Loucy (cell line): ENCODE data around the gene IL1R2.

Experiments used
- H2AFZ ChIP-seq: fragments of 200-600 bp; sonication (generic); 2 replicates; pipeline ENCODE4 v1.6.0; 2016; ENCODE audit warnings: antibody characterized with exemption, mild to moderate bottlenecking, low read length, moderate library complexity
- H3F3A ChIP-seq: fragments of 200-600 bp; 2 replicates; pipeline ENCODE4 v1.6.0; 2016; ENCODE audit warnings: antibody characterized with exemption, low read depth, mild to moderate bottlenecking
- H3K27me3 ChIP-seq: fragments of 200-600 bp; sonication (generic); 2 replicates; pipeline ENCODE4 v1.6.1; 2014; ENCODE audit warnings: low read length, mild to moderate bottlenecking; ENCODE audit not compliant: insufficient read depth, poor library complexity, severe bottlenecking
- H3K36me3 ChIP-seq: fragments of 200-600 bp; sonication (generic); 2 replicates; pipeline ENCODE4 v1.6.1; 2016; ENCODE audit warnings: low read length; ENCODE audit not compliant: insufficient read depth
- H3K4me1 ChIP-seq: fragments of 200-600 bp; sonication (generic); 2 replicates; pipeline ENCODE4 v1.5.1; 2014; ENCODE audit warnings: low read length, mild to moderate bottlenecking; ENCODE audit not compliant: insufficient read depth, poor library complexity, severe bottlenecking
- H3K4me2 ChIP-seq: fragments of 200-600 bp; sonication (generic); 2 replicates; pipeline ENCODE4 v1.6.0; 2014; ENCODE audit warnings: antibody characterized with exemption, low read length, low read depth, mild to moderate bottlenecking; ENCODE audit not compliant: poor library complexity, severe bottlenecking
- H3K4me3 ChIP-seq: fragments of 200-600 bp; sonication (generic); 2 replicates; pipeline ENCODE4 v1.5.1; 2014; ENCODE audit warnings: low read length, mild to moderate bottlenecking, mixed read lengths; ENCODE audit not compliant: poor library complexity, severe bottlenecking
- H3K79me2 ChIP-seq: fragments of 200-600 bp; sonication (generic); 2 replicates; pipeline ENCODE4 v1.6.1; 2014; ENCODE audit warnings: low read length; ENCODE audit not compliant: insufficient read depth
- H3K9ac ChIP-seq: fragments of 200-600 bp; sonication (generic); 2 replicates; pipeline ENCODE4 v1.6.0; 2014; ENCODE audit warnings: mild to moderate bottlenecking, low read depth, low read length, moderate library complexity; ENCODE audit not compliant: poor library complexity, severe bottlenecking
- H3K9me2 ChIP-seq: fragments of 200-600 bp; sonication (generic); replicated peaks from 2 replicates; pipeline ENCODE4 v1.6.1; 2016; ENCODE audit warnings: low read depth, low read length, mixed read lengths
- H3K9me3 ChIP-seq: fragments of 200-600 bp; sonication (generic); 2 replicates; pipeline ENCODE4 v1.6.1; 2014; ENCODE audit warnings: mild to moderate bottlenecking, antibody characterized with exemption, low read length, low read depth; ENCODE audit not compliant: insufficient read depth
- H4K20me1 ChIP-seq: fragments of 200-600 bp; sonication (generic); 2 replicates; pipeline ENCODE4 v1.6.0; 2014; ENCODE audit warnings: antibody characterized with exemption, low read length, mild to moderate bottlenecking; ENCODE audit not compliant: insufficient read depth, poor library complexity, severe bottlenecking
- CTCF ChIP-seq: fragments of 200-600 bp; sonication (generic); conservative IDR thresholded peaks from 2 replicates; pipeline ENCODE4 v1.5.1; 2014; ENCODE audit warnings: mild to moderate bottlenecking, antibody characterized with exemption, low read length
- EZH2phosphoT487 ChIP-seq: fragments of 200-600 bp; IDR thresholded peaks from 2 replicates; pipeline ENCODE4 v1.6.1; 2018; ENCODE audit warnings: antibody characterized with exemption, mild to moderate bottlenecking, moderate library complexity, borderline replicate concordance

Gene IL1R2

GRCh38 chr2:102061286-102061699 lies 69.5 kb downstream of the IL1R2 start:
- TF ChIP-seq EZH2phosphoT487 = no peak
- no peak for TF ChIP-seq CTCF
- Histone ChIP-seq H3K36me3 (no peaks in the 10 kb centered on the region), H3K9me2 (no peaks in the 10 kb centered on the region), H3K4me3 (no peak overlapping the region), H3K79me2 (no peaks in the 10 kb centered on the region), H3K9me3 (no peaks in the 10 kb centered on the region), H3K9ac (no peak overlapping the region), H3K27me3 (no peaks in the 10 kb centered on the region), H3K4me1 (no peaks in the 10 kb centered on the region), H4K20me1 (no peaks in the 10 kb centered on the region), H2AFZ (no peak overlapping the region), H3K4me2 (no peak overlapping the region), H3F3A (no peaks in the 10 kb centered on the region)

GRCh38 chr2:102061962-102062795 lies 70.4 kb downstream of the IL1R2 start:
- Histone ChIP-seq H3K36me3 (no peaks in the 10 kb centered on the region), H3K79me2 (no peaks in the 10 kb centered on the region), H3K9me2 (no peaks in the 10 kb centered on the region), H2AFZ (no peak overlapping the region; the same call in 1 of the 2 replicates), H3K27me3 (no peaks in the 10 kb centered on the region), H4K20me1 (no peaks in the 10 kb centered on the region), H3F3A (no peaks in the 10 kb centered on the region), H3K4me1 (no peaks in the 10 kb centered on the region), H3K4me3 (no peak overlapping the region), H3K9ac (no peak overlapping the region), H3K4me2 (no peak overlapping the region), H3K9me3 (no peaks in the 10 kb centered on the region)
- no peak for TF ChIP-seq EZH2phosphoT487
- no peak for TF ChIP-seq CTCF

- Histone ChIP-seq H3K9me3 (no peaks in the 10 kb centered on the region), H3K4me3 (no peak overlapping the region), H3F3A (no peaks in the 10 kb centered on the region), H2AFZ (no peak overlapping the region), H3K79me2 (no peaks in the 10 kb centered on the region), H3K9me2 (no peaks in the 10 kb centered on the region), H3K36me3 (no peaks in the 10 kb centered on the region), H4K20me1 (no peaks in the 10 kb centered on the region), H3K9ac (no peak overlapping the region), H3K4me1 (no peaks in the 10 kb centered on the region), H3K27me3 (no peaks in the 10 kb centered on the region), H3K4me2 (no peak overlapping the region)
- TF ChIP-seq EZH2phosphoT487 (no peak), CTCF (no peak)
Observed at GRCh38 chr2:102062802-102063201, 71.0 kb downstream of the IL1R2 start.
